ENCODE data around the gene UBL4B. TPM values are rescaled to one million over a fixed set of nuclear protein-coding genes. Genes with fewer than 3 reads are reported as not detected.
A peak's percentile ranks its signal among the peaks of the same experiment; 100 is the strongest.

Gene UBL4B
- total and polyA plus RNA-seq, 2 experiments from 2014 or later = 0.09 TPM; not detected in 1

- H3K27ac ChIP-seq = peak overlapping the region; percentile 64
- H3K36me3 ChIP-seq = no peaks in the 10 kb centered on the region
- H3K4me1 ChIP-seq (ENCODE audit: low read depth) = peaks cover 23% of the 10 kb centered on the region
- DNase-seq (ENCODE audit: low read depth in 1 of 2, low spot score in 1 of 2) = peak in 1 of 2 donors; percentile 95
- no peaks in the 10 kb centered on the region for H3K9me3 ChIP-seq (ENCODE audit: low read depth)
- H3K27me3 ChIP-seq = peaks cover 13% of the 10 kb centered on the region
- no peak overlapping the region for H3K4me3 ChIP-seq
- TF ChIP-seq CTCF (IDR thresholded peaks at IDR 0.05; ENCODE audit: low read depth, low read length) = no peak
Observed at GRCh38 chr1:110136911-110137310, 24.7 kb downstream of the UBL4B start.

- no peaks in the 10 kb centered on the region for H3K36me3 ChIP-seq
Observed at GRCh38 chr1:110138956-110139355, 26.7 kb downstream of the UBL4B start.

DNA sequence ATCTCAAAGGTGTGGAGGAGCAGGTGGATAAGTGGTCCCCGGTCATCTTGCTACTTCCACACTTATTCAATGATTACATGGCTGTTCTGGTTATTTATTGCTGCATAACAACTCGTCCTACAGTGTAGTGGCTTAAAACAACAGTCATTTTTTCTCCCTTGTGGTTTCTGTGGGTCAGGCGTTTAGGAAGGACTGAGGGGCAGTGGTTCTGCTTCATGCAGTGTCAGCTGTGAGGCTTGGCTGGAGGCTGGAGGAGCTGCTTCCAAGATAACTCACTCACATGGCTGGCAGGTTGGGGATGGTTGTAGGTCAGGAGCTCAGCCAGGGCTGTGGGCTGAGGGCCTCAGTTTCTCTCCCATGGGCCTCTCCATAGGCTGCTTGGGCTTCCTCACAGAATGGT, 32.1 kb downstream of the UBL4B start:
- Histone ChIP-seq H3K9me3 (ENCODE audit: low read depth) (no peaks in the 10 kb centered on the region), H3K4me3 (no peak overlapping the region), H3K4me1 (ENCODE audit: low read depth) (no peaks in the 10 kb centered on the region), H3K36me3 (no peaks in the 10 kb centered on the region), H3K27ac (no peak overlapping the region), H3K27me3 (peaks cover 88% of the 10 kb centered on the region)
- TF ChIP-seq CTCF (IDR thresholded peaks at IDR 0.05; ENCODE audit: low read depth, low read length) = no peak
- no peak for DNase-seq (ENCODE audit: low read depth in 1 of 2, low spot score in 1 of 2)

More at GRCh38 chr1:110138956-110139355, 26.7 kb downstream of the UBL4B start:
- no peak overlapping the region for H3K4me3 ChIP-seq
- TF ChIP-seq CTCF (IDR thresholded peaks at IDR 0.05; ENCODE audit: low read depth, low read length) = no peak
- peaks cover 23% of the 10 kb centered on the region for H3K4me1 ChIP-seq (ENCODE audit: low read depth)
- H3K27ac ChIP-seq = no peak overlapping the region
- no peaks in the 10 kb centered on the region for H3K9me3 ChIP-seq (ENCODE audit: low read depth)
- DNase-seq (ENCODE audit: low read depth in 1 of 2, low spot score in 1 of 2) = no peak
- H3K27me3 ChIP-seq = peaks cover 34% of the 10 kb centered on the region

- TF ChIP-seq CTCF (IDR thresholded peaks at IDR 0.05; ENCODE audit: low read depth, low read length) = peak; percentile 33
- peaks cover 100% of the 10 kb centered on the region for H3K27me3 ChIP-seq
Observed at GRCh38 chr1:110148961-110149360, 36.7 kb downstream of the UBL4B start.

DNA sequence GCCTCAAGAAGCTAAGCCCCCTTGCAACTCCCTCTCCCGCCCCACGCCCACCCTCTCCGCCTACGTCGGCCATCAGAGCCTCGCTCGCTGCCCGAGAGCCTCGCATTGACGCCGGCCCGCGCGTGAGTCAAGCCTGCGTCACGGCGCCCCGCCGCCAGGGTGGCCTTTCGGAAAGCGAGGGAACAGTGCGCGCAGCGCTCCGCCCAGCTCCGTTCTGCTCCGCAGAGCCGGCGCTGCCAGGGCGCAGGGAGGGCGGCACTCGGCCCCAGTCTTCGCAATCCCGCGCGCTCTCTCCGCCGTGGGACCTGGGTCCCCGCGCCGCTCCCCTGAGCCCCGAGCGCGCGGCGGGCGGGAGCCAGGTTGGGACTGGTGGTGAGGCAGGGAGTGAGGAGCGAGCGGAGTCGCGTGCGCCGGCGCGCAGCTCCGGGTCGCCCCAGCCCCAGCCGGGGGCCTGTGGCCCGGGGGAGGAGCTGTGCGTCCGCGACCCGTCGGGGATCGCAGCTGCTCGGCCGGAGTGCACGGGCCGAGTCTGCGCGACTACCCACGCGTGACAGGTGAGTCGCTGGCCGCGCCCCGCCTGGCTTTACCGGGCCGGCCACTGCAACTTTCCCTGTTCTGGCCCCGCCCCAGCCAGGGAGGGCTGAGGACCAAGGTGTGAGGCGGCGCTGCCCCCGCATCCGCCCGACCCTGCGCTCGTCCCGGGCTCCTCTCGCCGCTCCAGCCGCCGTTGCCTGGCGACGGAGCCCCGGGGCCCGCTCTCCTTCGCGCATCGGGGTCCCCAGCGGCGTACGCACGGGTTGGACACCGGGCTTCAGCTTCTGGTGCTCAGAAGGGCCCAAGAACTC, 38.3 kb downstream of the UBL4B start, which contains the start of gene SLC6A17:
SLC6A17 (plus strand) TSS at position 165 of the 845 bp plus-strand sequence. CDS start 16,436 bp downstream, outside the sequence.
- H3K9me3 ChIP-seq (ENCODE audit: low read depth) = no peaks in the 10 kb centered on the region
- no peaks in the 10 kb centered on the region for H3K36me3 ChIP-seq
- peaks cover 6% of the 10 kb centered on the region for H3K4me1 ChIP-seq (ENCODE audit: low read depth)
- H3K27ac ChIP-seq = no peak within 1 kb of the TSS
- TF ChIP-seq CTCF (IDR thresholded peaks at IDR 0.05; ENCODE audit: low read depth, low read length) = no peak
- peak within 1 kb of the TSS; percentile 32 for H3K4me3 ChIP-seq
- H3K27me3 ChIP-seq = peaks cover 100% of the 10 kb centered on the region
- peak; percentile 46 to 55 for DNase-seq (ENCODE audit: low read depth in 1 of 2, low spot score in 1 of 2)

More at GRCh38 chr1:110148961-110149360, 36.7 kb downstream of the UBL4B start:
- peaks cover 6% of the 10 kb centered on the region for H3K4me1 ChIP-seq (ENCODE audit: low read depth)
- H3K9me3 ChIP-seq (ENCODE audit: low read depth) = no peaks in the 10 kb centered on the region
- no peak overlapping the region for H3K4me3 ChIP-seq
- H3K27ac ChIP-seq = no peak overlapping the region
- H3K36me3 ChIP-seq = no peaks in the 10 kb centered on the region
- DNase-seq (ENCODE audit: low read depth in 1 of 2, low spot score in 1 of 2) = no peak

Data from cardiac muscle cell (in vitro differentiated cells and primary cell).